ENCODE measurements around the gene RRAS2.

Gene RRAS2

DNA sequence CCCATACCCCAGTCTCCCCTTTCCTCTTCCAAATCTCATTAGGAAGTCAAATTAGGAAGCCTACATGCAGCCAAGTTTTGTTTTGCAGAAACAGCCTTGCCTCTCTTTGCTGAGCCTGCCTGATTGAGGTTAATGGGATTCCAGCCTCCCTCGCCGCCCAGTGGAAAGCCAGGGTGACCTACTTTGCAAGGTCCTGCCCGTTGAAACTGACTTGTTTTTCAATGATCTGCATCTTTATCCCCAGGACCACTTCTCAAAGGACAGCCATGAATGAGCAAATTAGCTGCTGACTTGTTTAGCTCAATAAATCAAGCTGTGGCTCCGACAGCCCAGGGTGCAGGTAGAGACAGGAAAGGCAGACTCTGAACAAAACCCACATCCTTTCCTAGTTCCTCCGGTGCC lies 110.4 kb downstream of the RRAS2 start:
- H3K9me3 ChIP-seq (ENCODE audit: low read depth, low read length) = no peaks in the 10 kb centered on the region
- no peak for DNase-seq (ENCODE audit: low read depth, low spot score)
- H3K9ac ChIP-seq (ENCODE audit: insufficient read length) = no peak overlapping the region
- no peak overlapping the region for H3K4me3 ChIP-seq
- TF ChIP-seq POLR2AphosphoS5 (IDR thresholded peaks at IDR 0.05; ENCODE audit: borderline replicate concordance, low read depth, low read length) (no peak), EZH2 (IDR thresholded peaks at IDR 0.05) (no peak), FOXP2 (optimal IDR thresholded peaks at IDR 0.05; ENCODE audit: control extremely low read depth, extremely low read length, insufficient read depth) (no peak)
- no peaks in the 10 kb centered on the region for H3K36me3 ChIP-seq (ENCODE audit: insufficient read depth, low read length)
- no peak overlapping the region for H3K27ac ChIP-seq

- Histone ChIP-seq H3K9me3 (ENCODE audit: low read depth, low read length) (no peaks in the 10 kb centered on the region), H3K4me3 (no peak overlapping the region), H3K36me3 (ENCODE audit: insufficient read depth, low read length) (no peaks in the 10 kb centered on the region), H3K9ac (ENCODE audit: insufficient read length) (no peak overlapping the region), H3K27ac (no peak overlapping the region)
- TF ChIP-seq EZH2 (IDR thresholded peaks at IDR 0.05) = no peak
- no peak for TF ChIP-seq POLR2AphosphoS5 (IDR thresholded peaks at IDR 0.05; ENCODE audit: borderline replicate concordance, low read depth, low read length)
- TF ChIP-seq FOXP2 (optimal IDR thresholded peaks at IDR 0.05; ENCODE audit: control extremely low read depth, extremely low read length, insufficient read depth) = no peak
- no peak for DNase-seq (ENCODE audit: low read depth, low spot score)
Measured at GRCh38 chr11:14245444-14245843, 113.5 kb downstream of the RRAS2 start.

DNA sequence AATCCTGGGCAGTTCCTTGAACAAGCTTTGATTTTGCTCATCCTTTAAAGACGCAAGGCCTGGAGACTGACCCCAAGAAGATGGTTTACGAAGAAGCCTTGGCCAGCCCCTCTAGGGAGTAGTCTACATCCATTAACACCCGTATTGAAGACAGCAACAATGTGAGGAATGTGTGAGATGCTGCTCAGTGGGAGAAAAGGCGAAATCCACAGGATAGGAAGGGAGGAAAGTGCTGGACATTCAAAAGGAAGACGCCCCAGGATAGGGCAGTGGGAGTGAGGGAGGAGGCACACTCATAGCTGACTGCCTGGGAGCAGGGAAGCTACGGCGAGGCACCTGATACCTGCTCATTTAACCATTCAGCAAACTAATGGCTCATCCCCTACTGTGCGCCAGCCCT lies 114.1 kb downstream of the RRAS2 start:
- no peak for DNase-seq (ENCODE audit: low read depth, low spot score)
- H3K36me3 ChIP-seq (ENCODE audit: insufficient read depth, low read length) = no peaks in the 10 kb centered on the region

DNA sequence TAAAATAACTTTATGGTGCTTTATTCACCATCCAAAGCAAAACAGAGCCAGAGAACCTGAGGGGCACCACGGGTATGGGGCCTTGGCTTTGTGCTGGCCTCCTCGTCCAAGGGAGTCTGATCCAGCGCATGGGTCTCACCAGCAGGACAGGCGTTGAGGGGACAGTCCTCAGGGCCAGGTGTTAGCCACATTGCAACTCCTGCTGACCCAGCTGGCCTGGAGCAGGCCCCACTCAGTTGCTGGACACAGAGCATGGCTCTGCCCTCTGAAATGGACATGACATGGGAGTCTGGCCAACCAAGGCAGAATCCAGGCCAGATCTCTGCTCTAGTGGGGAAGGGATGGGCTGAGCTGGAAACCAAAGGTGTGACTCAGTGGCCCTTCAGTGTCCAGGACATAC lies 116.2 kb downstream of the RRAS2 start:
- Histone ChIP-seq H3K4me3 (no peak overlapping the region), H3K9me3 (ENCODE audit: low read depth, low read length) (no peaks in the 10 kb centered on the region), H3K36me3 (ENCODE audit: insufficient read depth, low read length) (no peaks in the 10 kb centered on the region), H3K27ac (no peak overlapping the region), H3K9ac (ENCODE audit: insufficient read length) (no peak overlapping the region)
- TF ChIP-seq EZH2 (IDR thresholded peaks at IDR 0.05) (no peak), POLR2AphosphoS5 (IDR thresholded peaks at IDR 0.05; ENCODE audit: borderline replicate concordance, low read depth, low read length) (no peak), FOXP2 (optimal IDR thresholded peaks at IDR 0.05; ENCODE audit: control extremely low read depth, extremely low read length, insufficient read depth) (no peak)
- DNase-seq (ENCODE audit: low read depth, low spot score) = no peak

More for the DNA sequence above, 114.1 kb downstream of the RRAS2 start:
- no peaks in the 10 kb centered on the region for H3K9me3 ChIP-seq (ENCODE audit: low read depth, low read length)
- H3K27ac ChIP-seq = no peak overlapping the region
- no peak overlapping the region for H3K9ac ChIP-seq (ENCODE audit: insufficient read length)
- H3K4me3 ChIP-seq = no peak overlapping the region
- TF ChIP-seq POLR2AphosphoS5 (IDR thresholded peaks at IDR 0.05; ENCODE audit: borderline replicate concordance, low read depth, low read length) (no peak), EZH2 (IDR thresholded peaks at IDR 0.05) (no peak), FOXP2 (optimal IDR thresholded peaks at IDR 0.05; ENCODE audit: control extremely low read depth, extremely low read length, insufficient read depth) (no peak)

DNA sequence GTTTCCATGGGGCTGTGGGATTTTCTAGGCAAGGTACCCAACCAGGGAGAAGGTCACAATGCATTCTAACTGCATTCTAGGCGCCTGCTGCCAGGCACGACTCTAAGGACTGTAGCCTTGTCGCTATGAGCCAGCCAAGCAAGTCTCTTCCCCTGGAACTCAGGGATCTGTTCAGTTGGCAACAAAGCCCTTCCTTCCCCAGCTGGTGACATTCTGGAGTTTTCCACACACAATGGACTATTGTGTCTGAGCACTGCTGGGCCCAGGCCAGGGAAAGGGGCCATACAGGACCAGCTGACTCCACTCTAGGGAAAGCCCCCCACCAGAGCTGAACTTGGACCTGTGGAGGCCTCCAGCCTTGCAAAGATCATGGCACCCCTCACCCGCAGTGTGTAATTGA lies 116.8 kb downstream of the RRAS2 start:
- Histone ChIP-seq H3K4me3 (no peak overlapping the region), H3K9me3 (ENCODE audit: low read depth, low read length) (no peaks in the 10 kb centered on the region), H3K27ac (no peak overlapping the region), H3K36me3 (ENCODE audit: insufficient read depth, low read length) (no peaks in the 10 kb centered on the region), H3K9ac (ENCODE audit: insufficient read length) (no peak overlapping the region)
- DNase-seq (ENCODE audit: low read depth, low spot score) = no peak
- no peak for TF ChIP-seq EZH2 (IDR thresholded peaks at IDR 0.05)
- no peak for TF ChIP-seq FOXP2 (optimal IDR thresholded peaks at IDR 0.05; ENCODE audit: control extremely low read depth, extremely low read length, insufficient read depth)
- TF ChIP-seq POLR2AphosphoS5 (IDR thresholded peaks at IDR 0.05; ENCODE audit: borderline replicate concordance, low read depth, low read length) = no peak

GRCh38 chr11:14240951-14241350 lies 118.0 kb downstream of the RRAS2 start:
- no peak overlapping the region for H3K27ac ChIP-seq
- no peaks in the 10 kb centered on the region for H3K36me3 ChIP-seq (ENCODE audit: insufficient read depth, low read length)
- TF ChIP-seq EZH2 (IDR thresholded peaks at IDR 0.05) (no peak), POLR2AphosphoS5 (IDR thresholded peaks at IDR 0.05; ENCODE audit: borderline replicate concordance, low read depth, low read length) (no peak), FOXP2 (optimal IDR thresholded peaks at IDR 0.05; ENCODE audit: control extremely low read depth, extremely low read length, insufficient read depth) (no peak)
- DNase-seq (ENCODE audit: low read depth, low spot score) = no peak
- no peak overlapping the region for H3K9ac ChIP-seq (ENCODE audit: insufficient read length)
- H3K9me3 ChIP-seq (ENCODE audit: low read depth, low read length) = no peaks in the 10 kb centered on the region
- H3K4me3 ChIP-seq = no peak overlapping the region

GRCh38 chr11:14240221-14240620 lies 118.8 kb downstream of the RRAS2 start:
- Histone ChIP-seq H3K36me3 (ENCODE audit: insufficient read depth, low read length) (no peaks in the 10 kb centered on the region), H3K27ac (no peak overlapping the region), H3K4me3 (no peak overlapping the region), H3K9ac (ENCODE audit: insufficient read length) (no peak overlapping the region), H3K9me3 (ENCODE audit: low read depth, low read length) (no peaks in the 10 kb centered on the region)
- DNase-seq (ENCODE audit: low read depth, low spot score) = no peak
- TF ChIP-seq EZH2 (IDR thresholded peaks at IDR 0.05) = no peak
- TF ChIP-seq POLR2AphosphoS5 (IDR thresholded peaks at IDR 0.05; ENCODE audit: borderline replicate concordance, low read depth, low read length) = no peak
- TF ChIP-seq FOXP2 (optimal IDR thresholded peaks at IDR 0.05; ENCODE audit: control extremely low read depth, extremely low read length, insufficient read depth) = no peak

- H3K9me3 ChIP-seq (ENCODE audit: low read depth, low read length) = no peaks in the 10 kb centered on the region
- no peak overlapping the region for H3K27ac ChIP-seq
- no peak overlapping the region for H3K9ac ChIP-seq (ENCODE audit: insufficient read length)
- DNase-seq (ENCODE audit: low read depth, low spot score) = no peak
- no peak overlapping the region for H3K4me3 ChIP-seq
- no peaks in the 10 kb centered on the region for H3K36me3 ChIP-seq (ENCODE audit: insufficient read depth, low read length)
- TF ChIP-seq EZH2 (IDR thresholded peaks at IDR 0.05) (no peak), FOXP2 (optimal IDR thresholded peaks at IDR 0.05; ENCODE audit: control extremely low read depth, extremely low read length, insufficient read depth) (no peak), POLR2AphosphoS5 (IDR thresholded peaks at IDR 0.05; ENCODE audit: borderline replicate concordance, low read depth, low read length) (no peak)
Measured at GRCh38 chr11:14237444-14237961, 121.5 kb downstream of the RRAS2 start.

GRCh38 chr11:14235701-14236100 lies 123.3 kb downstream of the RRAS2 start:
- H3K4me3 ChIP-seq = no peak overlapping the region
- DNase-seq (ENCODE audit: low read depth, low spot score) = no peak
- H3K36me3 ChIP-seq (ENCODE audit: insufficient read depth, low read length) = no peaks in the 10 kb centered on the region
- H3K9me3 ChIP-seq (ENCODE audit: low read depth, low read length) = no peaks in the 10 kb centered on the region
- H3K9ac ChIP-seq (ENCODE audit: insufficient read length) = no peak overlapping the region
- TF ChIP-seq POLR2AphosphoS5 (IDR thresholded peaks at IDR 0.05; ENCODE audit: borderline replicate concordance, low read depth, low read length) (no peak), FOXP2 (optimal IDR thresholded peaks at IDR 0.05; ENCODE audit: control extremely low read depth, extremely low read length, insufficient read depth) (no peak), EZH2 (IDR thresholded peaks at IDR 0.05) (no peak)
- no peak overlapping the region for H3K27ac ChIP-seq

Measured in SK-N-MC (cell line).